WTC11 (cell line): ENCODE data around the gene KIF22. TPM values are rescaled to one million over a fixed set of nuclear protein-coding genes. Genes with fewer than 3 reads are reported as not detected.
"Not testable (repeated sequence)": the region's sequence is repeated elsewhere in the genome, so short reads cannot be mapped to it uniquely, and the experiment has no call there.

Source experiments
- ATAC-seq: fragments of 200-7000 bp; cut with Tn5 transposase; 2 replicates; pipeline ENCODE4 v1.10.0; 2021; ENCODE audit warnings: mild to moderate bottlenecking, moderate library complexity
- CTCF ChIA-PET: fragments of 300-600 bp; sonication (Branson Sonifier 250); formaldehyde crosslinking; loops from one replicate; lab custom pipeline; 2021; ENCODE audit warnings: antibody characterized with exemption; lab: Charles Lee
- POLR2A ChIA-PET: fragments of 350-600 bp; sonication (Branson Sonifier 250); formaldehyde crosslinking; loops from one replicate; lab custom pipeline; 2021; ENCODE audit warnings: antibody characterized with exemption; lab: Charles Lee
- DNase-seq: peaks from one replicate; pipeline ENCODE4 v3.0.0; 2021; ENCODE audit warnings: low spot score
- H3K27ac Mint-ChIP-seq: 2 replicates; pipeline ENCODE4 v1.8.0; 2021; ENCODE audit warnings: mixed read lengths
- H3K27me3 Mint-ChIP-seq: 2 replicates; pipeline ENCODE4 v1.8.0; 2021; ENCODE audit warnings: low read depth, mild to moderate bottlenecking, moderate library complexity, mixed read lengths
- H3K36me3 Mint-ChIP-seq: 2 replicates; pipeline ENCODE4 v1.8.0; 2021; ENCODE audit warnings: mixed read lengths
- H3K4me1 Mint-ChIP-seq: 2 replicates; pipeline ENCODE4 v1.8.0; 2022; ENCODE audit warnings: mixed read lengths
- H3K4me3 Mint-ChIP-seq: 2 replicates; pipeline ENCODE4 v1.8.0; 2021; ENCODE audit warnings: mild to moderate bottlenecking, moderate library complexity, mixed read lengths
- H3K9me3 Mint-ChIP-seq: 2 replicates; pipeline ENCODE4 v1.8.0; 2021; ENCODE audit warnings: mixed read lengths
- CBFB ChIP-seq: sonication (generic); formaldehyde crosslinking; IDR thresholded peaks from 2 replicates; pipeline ENCODE4 v1.8.1; 2022; ENCODE audit warnings: mild to moderate bottlenecking, low read depth, missing genetic modification reagents
- EMX1 ChIP-seq: fragments of 250-450 bp; sonication (Bioruptor Pico); IDR thresholded peaks from 2 replicates; pipeline ENCODE4 v1.8.0; 2021; ENCODE audit warnings: mild to moderate bottlenecking
- ESRRA ChIP-seq: sonication (generic); formaldehyde crosslinking; IDR thresholded peaks from 2 replicates; pipeline ENCODE4 v1.8.1; 2022; ENCODE audit warnings: mild to moderate bottlenecking, missing genetic modification reagents, borderline replicate concordance
- MXD4 ChIP-seq: fragments of 250-450 bp; sonication (Bioruptor Pico); IDR thresholded peaks from 2 replicates; pipeline ENCODE4 v1.8.0; 2021; ENCODE audit warnings: mild to moderate bottlenecking, moderate library complexity, borderline replicate concordance
- MYBL2 ChIP-seq: sonication (generic); formaldehyde crosslinking; IDR thresholded peaks from 2 replicates; pipeline ENCODE4 v1.8.1; 2023; ENCODE audit warnings: mild to moderate bottlenecking, moderate library complexity, missing genetic modification reagents
- NFATC4 ChIP-seq: fragments of 250-450 bp; sonication (Bioruptor Pico); IDR thresholded peaks from 2 replicates; pipeline ENCODE4 v1.9.0; 2021; ENCODE audit warnings: mild to moderate bottlenecking
- NFE2L1 ChIP-seq: sonication (generic); formaldehyde crosslinking; IDR thresholded peaks from 2 replicates; pipeline ENCODE4 v1.8.1; 2023; ENCODE audit warnings: missing genetic modification reagents
- SMAD4 ChIP-seq: sonication (generic); formaldehyde crosslinking; IDR thresholded peaks from 2 replicates; pipeline ENCODE4 v1.8.0; 2022; ENCODE audit warnings: mild to moderate bottlenecking, missing genetic modification reagents
- SOX15 ChIP-seq: fragments of 250-450 bp; sonication (Bioruptor Pico); IDR thresholded peaks from 2 replicates; pipeline ENCODE4 v1.9.0; 2021; ENCODE audit warnings: mild to moderate bottlenecking
- SP1 ChIP-seq: sonication (generic); formaldehyde crosslinking; conservative IDR thresholded peaks from 2 replicates; pipeline ENCODE4 v1.8.1; 2022; ENCODE audit warnings: missing genetic modification reagents
- TEAD1 ChIP-seq: sonication (generic); formaldehyde crosslinking; IDR thresholded peaks from 2 replicates; pipeline ENCODE4 v1.8.0; 2022; ENCODE audit warnings: mild to moderate bottlenecking, missing genetic modification reagents
- total RNA-seq: library from RNA; stranded (reverse); gene quantifications from 3 replicates; pipeline ENCODE4 v1.2.3, GENCODE V29; 2021
- TF ChIP-seq, protein P1 (sequence below): sonication (generic); formaldehyde crosslinking; IDR thresholded peaks from 2 replicates; pipeline ENCODE4 v1.8.0; 2023; ENCODE audit warnings: missing genetic modification reagents
- TF ChIP-seq, protein P2 (sequence below): sonication (generic); formaldehyde crosslinking; IDR thresholded peaks from 2 replicates; pipeline ENCODE4 v1.8.0; 2022; ENCODE audit warnings: missing genetic modification reagents
- TF ChIP-seq, protein P3 (sequence below): sonication (generic); formaldehyde crosslinking; IDR thresholded peaks from 2 replicates; pipeline ENCODE4 v1.8.1; 2022; ENCODE audit warnings: missing genetic modification reagents, borderline replicate concordance

Gene KIF22
- total RNA-seq, 1 experiment from 2014 or later, result 182 TPM

DNA sequence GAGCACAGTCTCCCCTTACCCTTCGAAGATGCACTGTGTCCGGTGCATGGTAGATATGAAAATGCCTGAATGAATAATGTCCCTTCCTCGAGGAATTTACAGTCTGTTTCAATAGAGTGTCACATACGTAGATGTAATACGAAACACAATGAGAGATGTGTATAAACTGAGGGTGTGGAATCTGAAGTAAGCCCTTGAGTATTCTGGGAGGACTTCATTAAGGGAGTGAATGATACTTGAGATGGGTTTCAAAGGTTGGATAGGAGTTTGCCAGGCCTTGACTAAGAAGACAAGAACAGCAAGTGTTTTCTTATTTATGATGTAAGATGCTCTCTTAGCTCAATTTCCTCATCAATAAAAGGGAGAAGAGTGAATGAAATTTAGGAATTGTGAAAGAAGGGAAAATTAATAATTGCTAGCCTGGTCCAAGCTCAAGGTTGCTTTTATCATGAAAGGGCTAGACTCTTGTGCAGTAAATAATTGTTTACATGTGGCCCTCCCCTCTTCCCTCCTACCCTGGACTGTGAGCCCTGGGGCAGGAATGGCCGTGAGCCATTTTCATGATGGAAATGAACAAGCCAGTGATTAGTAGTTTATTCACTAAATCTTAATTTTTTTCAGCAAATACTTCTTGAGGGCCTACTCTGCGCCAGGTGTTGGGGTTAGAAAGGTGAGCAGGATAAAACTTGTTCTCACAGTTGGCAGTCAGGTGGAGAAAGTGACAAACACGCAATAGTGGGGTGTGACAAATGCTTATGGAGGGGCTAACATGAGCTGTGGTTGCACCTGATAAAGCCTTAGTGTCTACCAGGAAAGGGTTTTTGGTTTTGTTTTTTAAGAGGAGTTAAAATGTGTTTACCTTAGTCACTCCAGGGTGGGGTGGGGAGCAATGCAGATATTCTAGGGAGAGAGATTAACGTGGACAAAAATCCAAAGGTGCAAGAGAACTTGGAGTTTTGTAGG, 1.6 kb downstream of the KIF22 start (continued):
- TF ChIP-seq, protein P1, sequence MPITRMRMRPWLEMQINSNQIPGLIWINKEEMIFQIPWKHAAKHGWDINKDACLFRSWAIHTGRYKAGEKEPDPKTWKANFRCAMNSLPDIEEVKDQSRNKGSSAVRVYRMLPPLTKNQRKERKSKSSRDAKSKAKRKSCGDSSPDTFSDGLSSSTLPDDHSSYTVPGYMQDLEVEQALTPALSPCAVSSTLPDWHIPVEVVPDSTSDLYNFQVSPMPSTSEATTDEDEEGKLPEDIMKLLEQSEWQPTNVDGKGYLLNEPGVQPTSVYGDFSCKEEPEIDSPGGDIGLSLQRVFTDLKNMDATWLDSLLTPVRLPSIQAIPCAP, result no peak
- no peak for TF ChIP-seq MYBL2 (CRISPR knock-in tag)
- TF ChIP-seq SMAD4 (CRISPR knock-in tag), result no peak
- no peak for TF ChIP-seq CBFB (CRISPR knock-in tag)
- TF ChIP-seq TEAD1 (CRISPR knock-in tag), result no peak
- TF ChIP-seq NFATC4 (CRISPR knock-in tag), result no peak

GRCh38 chr16:29793153-29793552, 2.6 kb downstream of the KIF22 start:
- CTCF ChIA-PET, result interaction anchor here (1.1 kb wide), 1 partner anchor 8 kb away, joined by 7 read pairs; no protein-coding TSS in a partner anchor

GRCh38 chr16:29794231-29794710, 3.7 kb downstream of the KIF22 start:
- no peaks in the 10 kb centered on the region for H3K27me3 Mint-ChIP-seq
- no peak for TF ChIP-seq MXD4 (CRISPR knock-in tag)
- no peak for TF ChIP-seq ESRRA (CRISPR knock-in tag)
- TF ChIP-seq, protein P2, sequence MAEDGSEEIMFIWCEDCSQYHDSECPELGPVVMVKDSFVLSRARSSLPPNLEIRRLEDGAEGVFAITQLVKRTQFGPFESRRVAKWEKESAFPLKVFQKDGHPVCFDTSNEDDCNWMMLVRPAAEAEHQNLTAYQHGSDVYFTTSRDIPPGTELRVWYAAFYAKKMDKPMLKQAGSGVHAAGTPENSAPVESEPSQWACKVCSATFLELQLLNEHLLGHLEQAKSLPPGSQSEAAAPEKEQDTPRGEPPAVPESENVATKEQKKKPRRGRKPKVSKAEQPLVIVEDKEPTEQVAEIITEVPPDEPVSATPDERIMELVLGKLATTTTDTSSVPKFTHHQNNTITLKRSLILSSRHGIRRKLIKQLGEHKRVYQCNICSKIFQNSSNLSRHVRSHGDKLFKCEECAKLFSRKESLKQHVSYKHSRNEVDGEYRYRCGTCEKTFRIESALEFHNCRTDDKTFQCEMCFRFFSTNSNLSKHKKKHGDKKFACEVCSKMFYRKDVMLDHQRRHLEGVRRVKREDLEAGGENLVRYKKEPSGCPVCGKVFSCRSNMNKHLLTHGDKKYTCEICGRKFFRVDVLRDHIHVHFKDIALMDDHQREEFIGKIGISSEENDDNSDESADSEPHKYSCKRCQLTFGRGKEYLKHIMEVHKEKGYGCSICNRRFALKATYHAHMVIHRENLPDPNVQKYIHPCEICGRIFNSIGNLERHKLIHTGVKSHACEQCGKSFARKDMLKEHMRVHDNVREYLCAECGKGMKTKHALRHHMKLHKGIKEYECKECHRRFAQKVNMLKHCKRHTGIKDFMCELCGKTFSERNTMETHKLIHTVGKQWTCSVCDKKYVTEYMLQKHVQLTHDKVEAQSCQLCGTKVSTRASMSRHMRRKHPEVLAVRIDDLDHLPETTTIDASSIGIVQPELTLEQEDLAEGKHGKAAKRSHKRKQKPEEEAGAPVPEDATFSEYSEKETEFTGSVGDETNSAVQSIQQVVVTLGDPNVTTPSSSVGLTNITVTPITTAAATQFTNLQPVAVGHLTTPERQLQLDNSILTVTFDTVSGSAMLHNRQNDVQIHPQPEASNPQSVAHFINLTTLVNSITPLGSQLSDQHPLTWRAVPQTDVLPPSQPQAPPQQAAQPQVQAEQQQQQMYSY (CRISPR knock-in tag), result no peak
- no peak for TF ChIP-seq NFE2L1 (CRISPR knock-in tag)
- TF ChIP-seq, protein P3, sequence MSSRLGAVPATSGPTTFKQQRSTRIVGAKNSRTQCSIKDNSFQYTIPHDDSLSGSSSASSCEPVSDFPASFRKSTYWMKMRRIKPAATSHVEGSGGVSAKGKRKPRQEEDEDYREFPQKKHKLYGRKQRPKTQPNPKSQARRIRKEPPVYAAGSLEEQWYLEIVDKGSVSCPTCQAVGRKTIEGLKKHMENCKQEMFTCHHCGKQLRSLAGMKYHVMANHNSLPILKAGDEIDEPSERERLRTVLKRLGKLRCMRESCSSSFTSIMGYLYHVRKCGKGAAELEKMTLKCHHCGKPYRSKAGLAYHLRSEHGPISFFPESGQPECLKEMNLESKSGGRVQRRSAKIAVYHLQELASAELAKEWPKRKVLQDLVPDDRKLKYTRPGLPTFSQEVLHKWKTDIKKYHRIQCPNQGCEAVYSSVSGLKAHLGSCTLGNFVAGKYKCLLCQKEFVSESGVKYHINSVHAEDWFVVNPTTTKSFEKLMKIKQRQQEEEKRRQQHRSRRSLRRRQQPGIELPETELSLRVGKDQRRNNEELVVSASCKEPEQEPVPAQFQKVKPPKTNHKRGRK (CRISPR knock-in tag), result no peak
- TF ChIP-seq SOX15 (CRISPR knock-in tag), result no peak
- TF ChIP-seq SP1 (CRISPR knock-in tag), result no peak
- TF ChIP-seq EMX1 (CRISPR knock-in tag), result no peak
- no peak for TF ChIP-seq NFATC4 (CRISPR knock-in tag)
- no peak overlapping the region for H3K4me3 Mint-ChIP-seq
- POLR2A ChIA-PET, result no interaction called here
- H3K4me1 Mint-ChIP-seq, result peaks cover 21% of the 10 kb centered on the region
- H3K36me3 Mint-ChIP-seq, result peaks cover 46% of the 10 kb centered on the region
- no peak for ATAC-seq
- no peaks in the 10 kb centered on the region for H3K9me3 Mint-ChIP-seq
- CTCF ChIA-PET, result interaction anchor here (1.3 kb wide), 1 partner anchor 22 kb away, joined by 4 read pairs; the partner anchor contains the start of gene PAGR1
- no peak overlapping the region for H3K27ac Mint-ChIP-seq
- no peak for DNase-seq

More at GRCh38 chr16:29793153-29793552, 2.6 kb downstream of the KIF22 start:
- not testable (repeated sequence) for DNase-seq, ATAC-seq, H3K27ac Mint-ChIP-seq, H3K27me3 Mint-ChIP-seq, H3K4me3 Mint-ChIP-seq, H3K9me3 Mint-ChIP-seq
- POLR2A ChIA-PET, result interaction anchor here (0.6 kb wide), 1 partner anchor 24 kb away, joined by 4 read pairs; no protein-coding TSS in a partner anchor
- peaks cover 35% of the 10 kb centered on the region for H3K36me3 Mint-ChIP-seq
- H3K4me1 Mint-ChIP-seq, result peaks cover 21% of the 10 kb centered on the region
